AG04450 (cell line): ENCODE measurements around the gene CEP350. TPM values are rescaled to one million over a fixed set of nuclear protein-coding genes. Genes with fewer than 3 reads are reported as not detected.

Experiments
- CTCF ChIA-PET: fragments of 300-600, 350-600 bp; formaldehyde crosslinking; extraction: SDS; loops from one replicate; lab custom pipeline; 2022; ENCODE audit warnings: antibody characterized with exemption, inconsistent platforms; lab: Charles Lee
- POLR2A ChIA-PET: fragments of 350-600 bp; formaldehyde crosslinking; extraction: SDS; loops from one replicate; lab custom pipeline; 2021; ENCODE audit warnings: antibody characterized with exemption, inconsistent platforms; lab: Yijun Ruan, JAX
- DNase-seq: peaks from one replicate; pipeline ENCODE4 v3.0.0-alpha.2; 2011; ENCODE audit warnings: low read depth, low spot score
- H3K27ac ChIP-seq: one replicate; pipeline ENCODE4 v1.5.1; 2012; ENCODE audit warnings: low read depth, low read length, control low read depth
- H3K27me3 ChIP-seq: one replicate; pipeline ENCODE4 v1.6.0; 2012; ENCODE audit warnings: low read length; ENCODE audit not compliant: control insufficient read depth, insufficient read depth
- H3K4me3 ChIP-seq: 2 replicates; pipeline ENCODE4 v1.5.1; 2011; ENCODE audit warnings: mild to moderate bottlenecking, low read depth, low read length, control low read depth
- H3K9me3 ChIP-seq: 2 replicates; pipeline ENCODE4 v1.5.1; 2012; ENCODE audit warnings: low read length; ENCODE audit not compliant: control insufficient read depth, insufficient read depth
- polyA plus RNA-seq: library from polyadenylated mRNA; depleted of rRNA; stranded (reverse); fragments of >200 nt; gene quantifications from 2 replicates; pipeline ENCODE4 v1.2.3, GENCODE V29; 2011
- TF ChIP-seq, protein P1 (sequence below): IDR thresholded peaks from 2 replicates; pipeline ENCODE4 v1.5.1; 2011; ENCODE audit warnings: low read depth, low read length, control low read depth, inconsistent platforms

CEP350 gene
- polyA plus RNA-seq, 1 experiment: 18.2 TPM

DNA sequence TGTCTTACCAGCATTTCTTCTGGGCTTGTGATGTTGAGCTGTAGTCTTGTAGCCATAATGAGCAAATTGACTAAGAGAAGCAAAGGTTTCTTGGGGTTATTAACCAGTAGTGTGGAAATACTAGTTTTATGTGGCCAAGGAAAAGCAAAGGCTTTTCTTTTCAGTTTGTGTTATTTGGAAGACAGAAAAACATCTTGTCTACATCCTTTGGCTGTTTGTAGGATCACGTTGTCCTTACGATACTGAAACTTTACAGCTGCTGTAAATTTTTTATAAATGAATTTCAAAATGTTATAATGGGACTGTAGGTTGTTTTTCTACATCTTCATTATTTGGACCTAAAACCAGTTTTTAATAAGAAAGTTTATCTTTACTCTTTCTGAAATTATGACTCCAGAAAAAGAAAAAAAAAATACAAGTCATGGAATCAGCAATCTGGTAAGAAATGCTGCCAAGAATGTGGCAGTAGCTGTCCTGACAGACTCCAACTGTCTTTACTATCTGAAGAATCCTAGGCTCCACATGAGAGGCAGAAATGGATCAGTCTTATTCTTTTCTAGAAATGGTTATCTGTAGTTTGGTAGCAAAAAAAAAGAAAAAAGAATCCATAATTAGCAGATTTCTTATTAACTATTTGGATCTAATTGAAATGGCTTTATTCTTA, 158.5 kb downstream of the CEP350 start:
- no peaks in the 10 kb centered on the region for H3K9me3 ChIP-seq
- CTCF ChIA-PET: interaction anchor here (0.9 to 2.0 kb wide), 4 partner anchors 11 to 66 kb away, joined by 3 to 7 read pairs (median 3); no protein-coding TSS in a partner anchor
- no peaks in the 10 kb centered on the region for H3K27me3 ChIP-seq
- no peak for DNase-seq
- no peak overlapping the region for H3K4me3 ChIP-seq
- TF ChIP-seq, protein P1, sequence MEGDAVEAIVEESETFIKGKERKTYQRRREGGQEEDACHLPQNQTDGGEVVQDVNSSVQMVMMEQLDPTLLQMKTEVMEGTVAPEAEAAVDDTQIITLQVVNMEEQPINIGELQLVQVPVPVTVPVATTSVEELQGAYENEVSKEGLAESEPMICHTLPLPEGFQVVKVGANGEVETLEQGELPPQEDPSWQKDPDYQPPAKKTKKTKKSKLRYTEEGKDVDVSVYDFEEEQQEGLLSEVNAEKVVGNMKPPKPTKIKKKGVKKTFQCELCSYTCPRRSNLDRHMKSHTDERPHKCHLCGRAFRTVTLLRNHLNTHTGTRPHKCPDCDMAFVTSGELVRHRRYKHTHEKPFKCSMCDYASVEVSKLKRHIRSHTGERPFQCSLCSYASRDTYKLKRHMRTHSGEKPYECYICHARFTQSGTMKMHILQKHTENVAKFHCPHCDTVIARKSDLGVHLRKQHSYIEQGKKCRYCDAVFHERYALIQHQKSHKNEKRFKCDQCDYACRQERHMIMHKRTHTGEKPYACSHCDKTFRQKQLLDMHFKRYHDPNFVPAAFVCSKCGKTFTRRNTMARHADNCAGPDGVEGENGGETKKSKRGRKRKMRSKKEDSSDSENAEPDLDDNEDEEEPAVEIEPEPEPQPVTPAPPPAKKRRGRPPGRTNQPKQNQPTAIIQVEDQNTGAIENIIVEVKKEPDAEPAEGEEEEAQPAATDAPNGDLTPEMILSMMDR: no peak
- H3K27ac ChIP-seq: peak overlapping the region; percentile 33
- POLR2A ChIA-PET: interaction anchor here (0.7 to 3.0 kb wide), 11 partner anchors 12 to 85 kb away, joined by 3 to 37 read pairs (median 6); partner anchors contain the start of gene QSOX1

- H3K27me3 ChIP-seq: no peaks in the 10 kb centered on the region
- no peaks in the 10 kb centered on the region for H3K9me3 ChIP-seq
- POLR2A ChIA-PET: interaction anchor here (1.0 to 3.0 kb wide), 6 partner anchors 17 to 49 kb away, joined by 3 to 37 read pairs (median 8); partner anchors contain the start of gene QSOX1
- TF ChIP-seq, protein P1: no peak
- no peak overlapping the region for H3K4me3 ChIP-seq
- H3K27ac ChIP-seq: no peak overlapping the region
- CTCF ChIA-PET: no interaction called here
- DNase-seq: no peak
Observed at GRCh38 chr1:180114396-180114945, 159.9 kb downstream of the CEP350 start.

- no peaks in the 10 kb centered on the region for H3K27me3 ChIP-seq
- TF ChIP-seq, protein P1: no peak
- no peak overlapping the region for H3K4me3 ChIP-seq
- ChIA-PET CTCF (no interaction called here), POLR2A (interaction anchor here (1.0 kb wide), 1 partner anchor 37 kb away, joined by 3 read pairs; no protein-coding TSS in a partner anchor)
- peak overlapping the region; percentile 13 for H3K27ac ChIP-seq
- H3K9me3 ChIP-seq: no peaks in the 10 kb centered on the region
- DNase-seq: no peak
Observed at GRCh38 chr1:180116964-180117763, 162.6 kb downstream of the CEP350 start.

DNA sequence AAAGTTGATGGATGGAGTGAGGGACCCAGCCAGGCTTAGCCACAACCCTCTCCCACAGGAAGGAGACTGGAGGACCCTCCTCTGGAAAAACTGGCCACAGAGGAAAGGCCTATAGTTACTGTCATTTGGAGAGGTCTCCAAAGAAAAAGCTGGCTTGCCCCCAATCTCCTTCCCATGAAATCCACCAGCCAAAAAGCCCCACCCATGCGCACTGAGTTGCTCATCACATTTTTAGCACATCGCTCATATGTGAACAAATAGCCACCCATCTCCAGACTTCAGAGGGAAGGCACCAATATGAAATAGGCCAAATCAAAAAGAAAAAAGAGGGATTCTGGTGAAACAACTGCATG, 163.1 kb downstream of the CEP350 start:
- DNase-seq: no peak
- Histone ChIP-seq H3K27ac (peak overlapping the region; percentile 13), H3K27me3 (no peaks in the 10 kb centered on the region), H3K4me3 (no peak overlapping the region), H3K9me3 (no peaks in the 10 kb centered on the region)
- TF ChIP-seq, protein P1: no peak
- CTCF ChIA-PET: no interaction called here
- POLR2A ChIA-PET: interaction anchor here (1.0 kb wide), 1 partner anchor 36 kb away, joined by 3 read pairs; no protein-coding TSS in a partner anchor
